RWPE1 (cell line): Measurements from ENCODE around the gene TSC2.

Source experiments
- CTCF ChIA-PET: fragments of 350-600 bp; sonication (Branson Sonifier 250); formaldehyde crosslinking; extraction: SDS; loops from one replicate; lab custom pipeline; 2021; lab: Yijun Ruan, JAX
- POLR2A ChIA-PET: fragments of 400-600 bp; formaldehyde crosslinking; extraction: SDS; loops from one replicate; lab custom pipeline; 2020; ENCODE audit warnings: antibody characterized with exemption; ENCODE audit not compliant: low non-redundant PET; lab: Yijun Ruan, JAX
- DNase-seq: peaks from one replicate; pipeline ENCODE4 v3.0.0; 2012; ENCODE audit warnings: low spot score
- H3K27ac ChIP-seq: fragments of 450-650 bp; 2 replicates; pipeline ENCODE4 v1.5.1; 2017
- TF ChIP-seq, protein P1 (sequence below): fragments of 450-650 bp; conservative IDR thresholded peaks from 2 replicates; pipeline ENCODE4 v1.5.1; 2017; ENCODE audit warnings: low read depth, mild to moderate bottlenecking

TSC2 gene

GRCh38 chr16:2034696-2035430, 12.9 kb upstream of the TSC2 start:
- DNase-seq = no peak
- ChIA-PET POLR2A (no interaction called here), CTCF (no interaction called here)
- H3K27ac ChIP-seq = peak overlapping the region; percentile 59
- TF ChIP-seq, protein P1, sequence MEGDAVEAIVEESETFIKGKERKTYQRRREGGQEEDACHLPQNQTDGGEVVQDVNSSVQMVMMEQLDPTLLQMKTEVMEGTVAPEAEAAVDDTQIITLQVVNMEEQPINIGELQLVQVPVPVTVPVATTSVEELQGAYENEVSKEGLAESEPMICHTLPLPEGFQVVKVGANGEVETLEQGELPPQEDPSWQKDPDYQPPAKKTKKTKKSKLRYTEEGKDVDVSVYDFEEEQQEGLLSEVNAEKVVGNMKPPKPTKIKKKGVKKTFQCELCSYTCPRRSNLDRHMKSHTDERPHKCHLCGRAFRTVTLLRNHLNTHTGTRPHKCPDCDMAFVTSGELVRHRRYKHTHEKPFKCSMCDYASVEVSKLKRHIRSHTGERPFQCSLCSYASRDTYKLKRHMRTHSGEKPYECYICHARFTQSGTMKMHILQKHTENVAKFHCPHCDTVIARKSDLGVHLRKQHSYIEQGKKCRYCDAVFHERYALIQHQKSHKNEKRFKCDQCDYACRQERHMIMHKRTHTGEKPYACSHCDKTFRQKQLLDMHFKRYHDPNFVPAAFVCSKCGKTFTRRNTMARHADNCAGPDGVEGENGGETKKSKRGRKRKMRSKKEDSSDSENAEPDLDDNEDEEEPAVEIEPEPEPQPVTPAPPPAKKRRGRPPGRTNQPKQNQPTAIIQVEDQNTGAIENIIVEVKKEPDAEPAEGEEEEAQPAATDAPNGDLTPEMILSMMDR = no peak

- POLR2A ChIA-PET = no interaction called here
Observed at GRCh38 chr16:2035431-2036199, 12.2 kb upstream of the TSC2 start.

DNA sequence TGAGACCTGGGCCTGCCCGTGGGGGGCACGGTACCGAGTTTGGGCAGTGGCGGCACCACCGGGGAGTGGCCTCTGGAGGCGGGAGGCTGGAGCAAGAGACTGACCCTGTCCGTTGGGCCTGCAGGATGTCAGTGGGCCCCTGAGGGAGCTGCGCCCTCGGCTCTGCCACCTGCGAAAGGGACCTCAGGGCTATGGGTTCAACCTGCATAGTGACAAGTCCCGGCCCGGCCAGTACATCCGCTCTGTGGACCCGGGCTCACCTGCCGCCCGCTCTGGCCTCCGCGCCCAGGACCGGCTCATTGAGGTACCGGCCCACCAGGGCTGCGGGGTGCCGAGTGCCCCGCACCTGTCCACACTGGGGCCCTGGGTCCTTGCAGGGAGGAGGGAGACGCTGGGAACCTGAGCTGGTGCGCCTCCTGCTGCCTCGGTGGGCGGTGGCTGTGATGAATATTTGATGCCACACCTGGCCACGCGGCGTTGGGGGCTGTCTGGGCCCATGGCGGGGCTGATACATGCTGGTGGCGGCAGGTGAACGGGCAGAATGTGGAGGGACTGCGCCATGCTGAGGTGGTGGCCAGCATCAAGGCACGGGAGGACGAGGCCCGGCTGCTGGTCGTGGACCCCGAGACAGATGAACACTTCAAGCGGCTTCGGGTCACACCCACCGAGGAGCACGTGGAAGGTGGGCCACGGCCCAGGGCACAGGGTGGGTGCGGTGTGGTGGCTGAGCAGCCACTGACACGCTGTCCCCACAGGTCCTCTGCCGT, 11.4 kb upstream of the TSC2 start:
- ChIA-PET POLR2A (no interaction called here), CTCF (interaction anchor here (0.7 kb wide), 1 partner anchor 11 kb away, joined by 3 read pairs; no protein-coding TSS in a partner anchor)
- TF ChIP-seq, protein P1 = no peak
- DNase-seq = no peak
- H3K27ac ChIP-seq = peak overlapping the region; percentile 59

More at GRCh38 chr16:2035431-2036199, 12.2 kb upstream of the TSC2 start:
- CTCF ChIA-PET = interaction anchor here (0.7 kb wide), 1 partner anchor 12 kb away, joined by 3 read pairs; no protein-coding TSS in a partner anchor
- peak overlapping the region; percentile 59 for H3K27ac ChIP-seq
- DNase-seq = no peak
- TF ChIP-seq, protein P1 = no peak

DNA sequence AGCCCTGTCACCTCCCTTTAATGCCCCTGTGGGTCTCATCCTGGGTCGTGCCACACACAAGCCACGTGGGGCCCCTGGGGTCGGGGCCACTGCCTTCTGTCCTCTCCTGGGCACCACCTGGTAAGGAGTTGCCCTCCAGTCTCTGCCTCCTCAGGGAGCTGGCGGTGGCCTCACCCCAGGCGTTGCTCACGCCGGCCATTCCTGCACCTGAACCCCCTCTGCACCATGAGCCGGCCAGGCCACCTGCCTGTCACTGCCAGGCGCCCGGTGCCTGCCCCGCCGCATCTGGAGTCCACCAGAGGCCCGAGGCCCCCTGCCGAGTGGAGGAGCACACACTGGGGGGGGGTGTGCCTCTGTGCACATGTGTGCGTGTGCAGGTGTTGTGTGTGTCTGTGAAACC, 10.7 kb upstream of the TSC2 start:
- H3K27ac ChIP-seq = peak overlapping the region; percentile 12
- no peak for DNase-seq
- ChIA-PET POLR2A (no interaction called here), CTCF (interaction anchor here (1.1 kb wide), 1 partner anchor 20 kb away, joined by 3 read pairs; no protein-coding TSS in a partner anchor)
- TF ChIP-seq, protein P1 = no peak

- CTCF ChIA-PET = interaction anchor here (0.6 to 1.1 kb wide), 2 partner anchors 20 to 44 kb away, joined by 3 read pairs; no protein-coding TSS in a partner anchor
- TF ChIP-seq, protein P1 = no peak
- POLR2A ChIA-PET = no interaction called here
- DNase-seq = no peak
- H3K27ac ChIP-seq = peak overlapping the region; percentile 12
Observed at GRCh38 chr16:2037647-2038381, 10.0 kb upstream of the TSC2 start.
